HepG2 (cell line): ENCODE results near the gene KCNIP3. TPM values are rescaled to one million over a fixed set of nuclear protein-coding genes. Genes with fewer than 3 reads are reported as not detected.

Experiments used
- ATAC-seq: fragments of 200-7000 bp; cut with Tn5 transposase; 3 replicates; pipeline ENCODE4 v1.9.1; 2020; ENCODE audit warnings: mild to moderate bottlenecking, moderate library complexity
- BruUV-seq: library from RNA; stranded (reverse); fragments of 400-500 nt; replicated peaks from 2 replicates; lab custom pipeline; 2021; lab: Mats Ljungman, UMichigan
- CTCF ChIA-PET: fragments of 300-600 bp; formaldehyde crosslinking; extraction: SDS; loops from one replicate; lab custom pipeline; 2021; ENCODE audit warnings: low total read pairs, inconsistent platforms, low intra/inter-chr PET ratio; lab: Yijun Ruan, JAX
- POLR2A ChIA-PET: fragments of 350-600 bp; sonication (Branson Sonifier 250); formaldehyde crosslinking; loops from one replicate; lab custom pipeline; 2020; ENCODE audit warnings: antibody characterized with exemption, inconsistent platforms; lab: Yijun Ruan, JAX
- DNase-seq: peaks from one replicate; pipeline ENCODE4 v3.0.0-alpha.2; 2015; ENCODE audit warnings: low spot score
- FAIRE-seq: peaks from 3 replicates; lab custom pipeline; 2011; peaks lifted over from hg19 to GRCh38; lab: Jason Lieb, UNC
- H2AFZ ChIP-seq: one replicate; pipeline ENCODE4 v1.6.1; 2011; ENCODE audit warnings: low read length, inconsistent platforms
- H3K27ac ChIP-seq: fragments of 300-600 bp; 3 replicates; pipeline ENCODE4 v1.8.0; 2011; ENCODE audit warnings: mixed run types, mild to moderate bottlenecking, mixed read lengths, low read length, inconsistent platforms; ENCODE audit not compliant: insufficient read depth; ENCODE audit errors: extremely low read length
- H3K27me3 ChIP-seq, 2 experiments: fragments of 200-600 bp in 1 of 2; 2 replicates in 1 of 2; 3 replicates in 1 of 2; pipeline versions ENCODE4 v1.6.0 to v1.8.0; 2011; ENCODE audit warnings: low read length in 2 of 2, mild to moderate bottlenecking in 2 of 2, moderate library complexity in 2 of 2, inconsistent platforms in 1 of 2; ENCODE audit not compliant: insufficient read depth in 2 of 2, control insufficient read depth in 1 of 2
- H3K36me3 ChIP-seq, 2 experiments: fragments of 200-600 bp in 1 of 2; replicated peaks in 1 of 2; 2 replicates in 1 of 2; 3 replicates in 1 of 2; pipeline versions ENCODE4 v1.5.1 to v1.8.0; 2011; ENCODE audit warnings: low read length in 2 of 2, inconsistent platforms in 1 of 2; ENCODE audit not compliant: insufficient read depth in 2 of 2, control insufficient read depth in 1 of 2
- H3K4me1 ChIP-seq: 2 replicates; pipeline ENCODE4 v1.5.1; 2012; ENCODE audit warnings: low read length, inconsistent platforms; ENCODE audit not compliant: insufficient read depth
- H3K4me2 ChIP-seq: 2 replicates; pipeline ENCODE4 v1.6.0; 2011; ENCODE audit warnings: low read depth, low read length, inconsistent platforms
- H3K4me3 ChIP-seq, 3 experiments: fragments of 200-600 bp in 1 of 3; sonication (generic), shearing (Covaris generic) in 1 of 3; replicated peaks in 1 of 3; 2 replicates each; pipeline ENCODE4 v1.5.1; 2011 to 2016; ENCODE audit warnings: low read length in 3 of 3, inconsistent platforms in 2 of 3, low read depth in 2 of 3, mild to moderate bottlenecking in 2 of 3, control low read depth in 1 of 3, mixed read lengths in 1 of 3; ENCODE audit not compliant: insufficient read depth in 1 of 3
- H3K79me2 ChIP-seq: one replicate; pipeline ENCODE4 v1.6.1; 2011; ENCODE audit warnings: low read length, inconsistent platforms; ENCODE audit not compliant: insufficient read depth
- H3K9ac ChIP-seq: 2 replicates; pipeline ENCODE4 v1.6.0; 2011; ENCODE audit warnings: mild to moderate bottlenecking, low read depth, low read length, inconsistent platforms; ENCODE audit not compliant: insufficient read depth
- H3K9me3 ChIP-seq: 2 replicates; pipeline ENCODE4 v1.5.1; 2012; ENCODE audit warnings: mild to moderate bottlenecking, low read length
- H4K20me1 ChIP-seq: 2 replicates; pipeline ENCODE4 v1.6.0; 2011; ENCODE audit warnings: inconsistent platforms, mild to moderate bottlenecking, low read length, moderate library complexity; ENCODE audit not compliant: insufficient read depth
- ARHGAP35 ChIP-seq: sonication (generic); formaldehyde crosslinking; IDR thresholded peaks from 2 replicates; pipeline ENCODE4 v1.9.0; 2022; ENCODE audit warnings: mild to moderate bottlenecking, inconsistent platforms, moderate library complexity, missing genetic modification reagents, borderline replicate concordance
- ARNT2 ChIP-seq: sonication (generic); formaldehyde crosslinking; IDR thresholded peaks from 2 replicates; pipeline ENCODE4 v1.8.0; 2022; ENCODE audit warnings: mild to moderate bottlenecking, low read depth, missing genetic modification reagents, moderate library complexity
- ATF1 ChIP-seq: IDR thresholded peaks from 2 replicates; pipeline ENCODE4 v1.6.1; 2016; ENCODE audit warnings: mild to moderate bottlenecking, control low read depth
- GLI4 ChIP-seq: sonication (generic); formaldehyde crosslinking; IDR thresholded peaks from 2 replicates; pipeline ENCODE4 v1.5.1; 2020; ENCODE audit warnings: missing genetic modification reagents, mild to moderate bottlenecking, moderate library complexity, borderline replicate concordance
- GPBP1L1 ChIP-seq: sonication (generic); formaldehyde crosslinking; IDR thresholded peaks from 2 replicates; pipeline ENCODE4 v1.5.0; 2020; ENCODE audit warnings: mild to moderate bottlenecking, missing genetic modification reagents
- MNT ChIP-seq: fragments of 450-650 bp; IDR thresholded peaks from 2 replicates; pipeline ENCODE4 v1.6.1; 2016
- NFRKB ChIP-seq: fragments of 450-650 bp; IDR thresholded peaks from 2 replicates; pipeline ENCODE4 v1.6.1; 2017
- PRPF4 ChIP-seq: fragments of 200-400 bp; formaldehyde crosslinking; IDR thresholded peaks from 2 replicates; pipeline ENCODE4 v1.6.1; 2016; ENCODE audit warnings: low read length, low read depth; ENCODE audit not compliant: poor library complexity, severe bottlenecking
- ZNF678 ChIP-seq: sonication (generic); formaldehyde crosslinking; IDR thresholded peaks from 2 replicates; pipeline ENCODE4 v1.4.0; 2020; ENCODE audit warnings: mild to moderate bottlenecking, missing genetic modification reagents
- WGBS: methylation state at CpG from one replicate; pipeline ENCODE4 v1.1.6; 2017; ENCODE audit warnings: low lambda C conversion rate; 5-methylcytosine and 5-hydroxymethylcytosine counted together
- in situ Hi-C: cut with HindIII; loops from 2 replicates; pipeline ENCODE4 v1.10.0; 2017; ENCODE audit warnings: low pct_unique_long_range_greater_than_20kb; ENCODE audit not compliant: extremely low pct_ligation_motif_present
- intact Hi-C: fragments of 100-400 bp; cut with micrococcal nuclease; formaldehyde crosslinking; loops from one replicate; pipeline ENCODE4 v1.10.0; 2022; ENCODE audit not compliant: unreplicated experiment
- polyA plus RNA-seq, 8 experiments: library from polyadenylated mRNA; depleted of rRNA in 3 of 8; stranded (reverse) in 7 of 8; unstranded in 1 of 8; fragments of >200 nt; fragmentation: Illumina TruSeq in 4 of 8; extraction: Trizol in 4 of 8; gene quantifications; 2 replicates each; pipeline versions ENCODE4 v1.2.1 to v1.2.3, GENCODE V29; 2011 to 2016; ENCODE audit warnings: low read depth in 4 of 8, missing spikeins in 1 of 8, mixed read lengths in 1 of 8; ENCODE audit not compliant: insufficient read depth in 1 of 8
- total RNA-seq, 5 experiments: library from RNA; depleted of rRNA; stranded (reverse); fragments of >200 nt; fragmentation: Illumina TruSeq; extraction: Trizol; gene quantifications; 2 replicates each; pipeline ENCODE4 v1.2.3, GENCODE V29; 2016; ENCODE audit warnings: low read depth in 1 of 5
- TF ChIP-seq, protein P1 (sequence below): sonication (generic); formaldehyde crosslinking; IDR thresholded peaks from 2 replicates; pipeline ENCODE4 v1.4.0; 2020; ENCODE audit warnings: missing genetic modification reagents, mild to moderate bottlenecking, borderline replicate concordance
- TF ChIP-seq, protein P2 (sequence below): sonication (generic); formaldehyde crosslinking; IDR thresholded peaks from 2 replicates; pipeline ENCODE4 v1.4.0; 2020; ENCODE audit warnings: mild to moderate bottlenecking, missing genetic modification reagents
- TF ChIP-seq, protein P3 (sequence below): sonication (generic); formaldehyde crosslinking; IDR thresholded peaks from 2 replicates; pipeline ENCODE4 v1.8.0; 2022; ENCODE audit warnings: mild to moderate bottlenecking, missing genetic modification reagents
- TF ChIP-seq, protein P4 (sequence below): sonication (generic); formaldehyde crosslinking; IDR thresholded peaks from 2 replicates; pipeline ENCODE4 v1.8.0; 2022; ENCODE audit warnings: mild to moderate bottlenecking, missing genetic modification reagents, moderate library complexity

KCNIP3 gene
- total and polyA plus RNA-seq, 2 of the 13 experiments (the other 11 are each of a cell fraction or from before 2014, with no cell fraction given), result not detected

DNA sequence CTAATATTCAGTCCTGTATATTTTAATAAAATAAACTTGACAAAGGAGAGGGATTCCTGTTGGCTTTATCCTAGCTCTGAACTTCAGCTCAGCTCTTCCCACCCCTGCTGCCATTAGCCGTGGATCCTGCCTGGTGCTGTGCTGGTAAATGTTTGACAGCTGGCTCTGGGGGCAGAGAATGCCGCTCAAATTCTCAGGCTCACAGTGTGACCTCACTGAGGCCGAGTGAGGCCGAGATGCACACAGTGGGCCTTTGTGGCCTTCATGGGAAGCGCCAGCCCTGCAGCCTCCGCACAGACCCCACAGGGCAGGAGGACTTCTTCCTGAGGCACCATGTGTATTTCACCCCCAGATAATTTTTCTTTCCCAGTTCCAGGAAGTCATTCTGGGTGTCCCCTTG lies 88.9 kb downstream of the KCNIP3 start (continued):
- TF ChIP-seq, protein P1, sequence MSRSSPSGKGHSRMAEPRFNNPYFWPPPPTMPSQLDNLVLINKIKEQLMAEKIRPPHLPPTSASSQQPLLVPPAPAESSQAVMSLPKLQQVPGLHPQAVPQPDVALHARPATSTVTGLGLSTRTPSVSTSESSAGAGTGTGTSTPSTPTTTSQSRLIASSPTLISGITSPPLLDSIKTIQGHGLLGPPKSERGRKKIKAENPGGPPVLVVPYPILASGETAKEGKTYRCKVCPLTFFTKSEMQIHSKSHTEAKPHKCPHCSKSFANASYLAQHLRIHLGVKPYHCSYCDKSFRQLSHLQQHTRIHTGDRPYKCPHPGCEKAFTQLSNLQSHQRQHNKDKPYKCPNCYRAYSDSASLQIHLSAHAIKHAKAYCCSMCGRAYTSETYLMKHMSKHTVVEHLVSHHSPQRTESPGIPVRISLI (CRISPR knock-in tag), result no peak
- TF ChIP-seq, protein P2, sequence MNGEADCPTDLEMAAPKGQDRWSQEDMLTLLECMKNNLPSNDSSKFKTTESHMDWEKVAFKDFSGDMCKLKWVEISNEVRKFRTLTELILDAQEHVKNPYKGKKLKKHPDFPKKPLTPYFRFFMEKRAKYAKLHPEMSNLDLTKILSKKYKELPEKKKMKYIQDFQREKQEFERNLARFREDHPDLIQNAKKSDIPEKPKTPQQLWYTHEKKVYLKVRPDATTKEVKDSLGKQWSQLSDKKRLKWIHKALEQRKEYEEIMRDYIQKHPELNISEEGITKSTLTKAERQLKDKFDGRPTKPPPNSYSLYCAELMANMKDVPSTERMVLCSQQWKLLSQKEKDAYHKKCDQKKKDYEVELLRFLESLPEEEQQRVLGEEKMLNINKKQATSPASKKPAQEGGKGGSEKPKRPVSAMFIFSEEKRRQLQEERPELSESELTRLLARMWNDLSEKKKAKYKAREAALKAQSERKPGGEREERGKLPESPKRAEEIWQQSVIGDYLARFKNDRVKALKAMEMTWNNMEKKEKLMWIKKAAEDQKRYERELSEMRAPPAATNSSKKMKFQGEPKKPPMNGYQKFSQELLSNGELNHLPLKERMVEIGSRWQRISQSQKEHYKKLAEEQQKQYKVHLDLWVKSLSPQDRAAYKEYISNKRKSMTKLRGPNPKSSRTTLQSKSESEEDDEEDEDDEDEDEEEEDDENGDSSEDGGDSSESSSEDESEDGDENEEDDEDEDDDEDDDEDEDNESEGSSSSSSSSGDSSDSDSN (CRISPR knock-in tag), result no peak; the same call in 1 of the 2 replicates
- no peak for TF ChIP-seq ARHGAP35 (CRISPR knock-in tag)
- no peak for TF ChIP-seq ATF1
- no peak for TF ChIP-seq PRPF4
- no peak for TF ChIP-seq ZNF678 (CRISPR knock-in tag)
- TF ChIP-seq GLI4 (CRISPR knock-in tag), result no peak
- TF ChIP-seq NFRKB, result no peak

DNA sequence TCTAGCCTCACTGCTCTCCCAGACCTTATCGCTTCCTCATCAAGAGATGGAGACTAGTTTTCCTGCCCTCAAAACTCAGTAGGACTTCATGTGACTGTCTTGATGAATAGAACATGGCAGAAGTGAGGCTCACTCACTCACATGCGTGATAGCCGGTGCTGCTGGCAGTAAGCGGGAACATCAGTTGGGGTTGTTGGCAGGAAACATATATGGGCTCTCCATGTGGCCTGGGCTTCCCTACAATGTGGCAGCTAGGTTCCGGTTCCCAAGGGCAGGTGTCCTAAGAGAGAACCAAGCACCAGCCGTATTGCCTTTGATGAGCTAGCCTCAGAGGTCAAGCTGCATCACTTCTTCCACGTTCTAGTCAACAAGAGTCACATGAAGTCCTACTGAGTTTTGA lies 90.2 kb downstream of the KCNIP3 start:
- ATAC-seq (no peak), DNase-seq (no peak), FAIRE-seq (no peak)
- H3K27me3 ChIP-seq, result no peaks in the 10 kb centered on the region
- no peak overlapping the region for H3K4me3 ChIP-seq
- no peaks in the 10 kb centered on the region for H3K79me2 ChIP-seq
- no peak overlapping the region for H3K9ac ChIP-seq
- H2AFZ ChIP-seq, result no peak overlapping the region
- WGBS, result 82% methylated on average over 7 of the region's 7 CpGs
- intact Hi-C loops (no loop called here), in situ Hi-C loops (no loop called here)
- no peaks in the 10 kb centered on the region for H4K20me1 ChIP-seq
- no TSS peak for BruUV-seq
- ChIA-PET CTCF (no interaction called here), POLR2A (interaction anchor here (7.7 kb wide), 1 partner anchor 15 kb away, joined by 110 read pairs; the partner anchor contains the start of gene FAHD2A)
- H3K9me3 ChIP-seq, result no peaks in the 10 kb centered on the region
- no peak overlapping the region for H3K4me2 ChIP-seq
- no peak overlapping the region for H3K27ac ChIP-seq
- H3K36me3 ChIP-seq, result no peaks in the 10 kb centered on the region
- H3K4me1 ChIP-seq, result peaks cover 63% of the 10 kb centered on the region
- TF ChIP-seq GPBP1L1 (CRISPR knock-in tag) (no peak), ARNT2 (CRISPR knock-in tag) (no peak), MNT (no peak)
- TF ChIP-seq, protein P3, sequence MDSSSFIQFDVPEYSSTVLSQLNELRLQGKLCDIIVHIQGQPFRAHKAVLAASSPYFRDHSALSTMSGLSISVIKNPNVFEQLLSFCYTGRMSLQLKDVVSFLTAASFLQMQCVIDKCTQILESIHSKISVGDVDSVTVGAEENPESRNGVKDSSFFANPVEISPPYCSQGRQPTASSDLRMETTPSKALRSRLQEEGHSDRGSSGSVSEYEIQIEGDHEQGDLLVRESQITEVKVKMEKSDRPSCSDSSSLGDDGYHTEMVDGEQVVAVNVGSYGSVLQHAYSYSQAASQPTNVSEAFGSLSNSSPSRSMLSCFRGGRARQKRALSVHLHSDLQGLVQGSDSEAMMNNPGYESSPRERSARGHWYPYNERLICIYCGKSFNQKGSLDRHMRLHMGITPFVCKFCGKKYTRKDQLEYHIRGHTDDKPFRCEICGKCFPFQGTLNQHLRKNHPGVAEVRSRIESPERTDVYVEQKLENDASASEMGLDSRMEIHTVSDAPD (CRISPR knock-in tag), result no peak
- TF ChIP-seq, protein P4, sequence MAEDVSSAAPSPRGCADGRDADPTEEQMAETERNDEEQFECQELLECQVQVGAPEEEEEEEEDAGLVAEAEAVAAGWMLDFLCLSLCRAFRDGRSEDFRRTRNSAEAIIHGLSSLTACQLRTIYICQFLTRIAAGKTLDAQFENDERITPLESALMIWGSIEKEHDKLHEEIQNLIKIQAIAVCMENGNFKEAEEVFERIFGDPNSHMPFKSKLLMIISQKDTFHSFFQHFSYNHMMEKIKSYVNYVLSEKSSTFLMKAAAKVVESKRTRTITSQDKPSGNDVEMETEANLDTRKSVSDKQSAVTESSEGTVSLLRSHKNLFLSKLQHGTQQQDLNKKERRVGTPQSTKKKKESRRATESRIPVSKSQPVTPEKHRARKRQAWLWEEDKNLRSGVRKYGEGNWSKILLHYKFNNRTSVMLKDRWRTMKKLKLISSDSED (CRISPR knock-in tag), result no peak
